DND-41 (cell line): ENCODE measurements around the gene PDZRN4.

Source experiments
- ATAC-seq: fragments of 200-7000 bp; cut with Tn5 transposase; 3 replicates; pipeline ENCODE4 v1.9.1; 2021; ENCODE audit warnings: low read depth; ENCODE audit not compliant: insufficient read depth
- DNase-seq: peaks from one replicate; pipeline ENCODE4 v3.0.0-alpha.2; 2020
- H2AFZ ChIP-seq: 2 replicates; pipeline ENCODE4 v1.6.0; 2012; ENCODE audit warnings: low read depth, low read length
- H3K27ac ChIP-seq: 2 replicates; pipeline ENCODE4 v1.5.1; 2012; ENCODE audit warnings: low read length, inconsistent platforms
- H3K27me3 ChIP-seq: fragments of 200-600 bp; sonication (generic); 2 replicates; pipeline ENCODE4 v1.6.0; 2012; ENCODE audit warnings: low read length, mild to moderate bottlenecking, inconsistent platforms; ENCODE audit not compliant: insufficient read depth, poor library complexity
- H3K36me3 ChIP-seq: 2 replicates; pipeline ENCODE4 v1.5.1; 2012; ENCODE audit warnings: low read length, inconsistent platforms; ENCODE audit not compliant: insufficient read depth
- H3K4me1 ChIP-seq: 2 replicates; pipeline ENCODE4 v1.5.1; 2012; ENCODE audit warnings: mild to moderate bottlenecking, low read length; ENCODE audit not compliant: insufficient read depth
- H3K4me2 ChIP-seq: 2 replicates; pipeline ENCODE4 v1.6.0; 2012; ENCODE audit warnings: mild to moderate bottlenecking, moderate library complexity, low read length, inconsistent platforms; ENCODE audit not compliant: insufficient read depth
- H3K4me3 ChIP-seq, 2 experiments: fragments of 200-600 bp in 1 of 2; shearing (Covaris generic) in 1 of 2; 2 replicates each; pipeline ENCODE4 v1.5.1; 2012 to 2016; ENCODE audit warnings: inconsistent platforms in 2 of 2, low read length in 2 of 2, mild to moderate bottlenecking in 2 of 2, low read depth in 1 of 2, moderate library complexity in 1 of 2
- H3K79me2 ChIP-seq: 2 replicates; pipeline ENCODE4 v1.6.0; 2012; ENCODE audit warnings: low read length, inconsistent platforms; ENCODE audit not compliant: insufficient read depth
- H3K9ac ChIP-seq: 2 replicates; pipeline ENCODE4 v1.6.0; 2012; ENCODE audit warnings: low read depth, mild to moderate bottlenecking, inconsistent platforms, low read length, moderate library complexity
- H3K9me3 ChIP-seq: 2 replicates; pipeline ENCODE4 v1.5.1; 2012; ENCODE audit warnings: low read length, moderate library complexity, mild to moderate bottlenecking, inconsistent platforms; ENCODE audit not compliant: insufficient read depth, severe bottlenecking
- H4K20me1 ChIP-seq: 2 replicates; pipeline ENCODE4 v1.6.0; 2012; ENCODE audit warnings: low read length; ENCODE audit not compliant: insufficient read depth
- CTCF ChIP-seq: IDR thresholded peaks from 2 replicates; pipeline ENCODE4 v1.5.1; 2012; ENCODE audit warnings: borderline replicate concordance, low read length, moderate library complexity, mild to moderate bottlenecking; ENCODE audit not compliant: poor library complexity, severe bottlenecking; ENCODE audit errors: extremely low read depth
- EZH2 ChIP-seq: IDR thresholded peaks from 3 replicates; pipeline ENCODE4 v1.6.1; 2012; ENCODE audit warnings: borderline replicate concordance, low read depth, mild to moderate bottlenecking, moderate library complexity, low read length, inconsistent platforms; ENCODE audit not compliant: severe bottlenecking

PDZRN4 gene

GRCh38 chr12:41380878-41381277, 192.8 kb downstream of the PDZRN4 start:
- Histone ChIP-seq H4K20me1 (no peaks in the 10 kb centered on the region), H3K4me2 (no peak overlapping the region), H3K9me3 (no peaks in the 10 kb centered on the region), H3K27me3 (no peaks in the 10 kb centered on the region), H3K4me3 (no peak overlapping the region), H3K79me2 (no peaks in the 10 kb centered on the region), H2AFZ (no peak overlapping the region), H3K4me1 (no peaks in the 10 kb centered on the region), H3K27ac (no peak overlapping the region), H3K36me3 (no peaks in the 10 kb centered on the region), H3K9ac (no peak overlapping the region)
- DNase-seq (no peak), ATAC-seq (no peak)
- TF ChIP-seq EZH2: no peak
- no peak for TF ChIP-seq CTCF

- TF ChIP-seq CTCF (no peak), EZH2 (no peak)
- no peaks in the 10 kb centered on the region for H3K27me3 ChIP-seq
- H4K20me1 ChIP-seq: no peaks in the 10 kb centered on the region
- ATAC-seq (no peak), DNase-seq (no peak)
- no peaks in the 10 kb centered on the region for H3K36me3 ChIP-seq
- no peak overlapping the region for H3K4me3 ChIP-seq
- H3K9ac ChIP-seq: no peak overlapping the region
- no peaks in the 10 kb centered on the region for H3K9me3 ChIP-seq
- H3K4me2 ChIP-seq: no peak overlapping the region
- H3K79me2 ChIP-seq: no peaks in the 10 kb centered on the region
- H2AFZ ChIP-seq: no peak overlapping the region
- H3K27ac ChIP-seq: no peak overlapping the region
- no peaks in the 10 kb centered on the region for H3K4me1 ChIP-seq
Measured at GRCh38 chr12:41402801-41403200, 214.7 kb downstream of the PDZRN4 start.

DNA sequence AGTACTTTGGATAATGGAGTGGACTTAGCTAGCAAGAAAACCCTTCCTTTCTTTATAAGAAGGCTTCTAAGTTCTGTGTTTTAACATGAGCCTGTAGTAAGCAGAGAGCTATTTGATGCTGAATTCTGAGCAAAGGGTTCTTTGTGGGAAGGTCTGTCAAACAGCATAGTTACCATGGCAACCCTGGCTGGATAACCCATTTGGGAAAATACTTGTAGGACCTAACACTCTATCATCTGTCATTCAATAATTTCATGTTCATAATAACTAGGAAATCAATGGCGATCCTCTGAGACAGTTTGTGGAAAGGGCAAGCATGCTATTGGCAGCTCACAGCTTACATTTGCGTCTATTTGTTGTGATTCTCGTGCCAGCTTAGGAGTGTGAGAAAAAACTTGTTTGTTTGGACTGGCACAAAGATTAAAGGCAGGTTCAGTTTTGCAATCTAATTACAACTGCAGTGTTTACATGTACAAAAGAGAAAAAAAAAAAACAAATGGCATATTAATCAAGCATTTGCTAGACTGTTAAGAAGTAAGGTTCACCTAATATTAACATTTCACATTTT, 219.2 kb downstream of the PDZRN4 start:
- Histone ChIP-seq H3K4me2 (no peak overlapping the region), H3K4me3 (no peak overlapping the region), H4K20me1 (no peaks in the 10 kb centered on the region), H3K27ac (no peak overlapping the region), H3K79me2 (no peaks in the 10 kb centered on the region), H3K9ac (no peak overlapping the region), H3K9me3 (no peaks in the 10 kb centered on the region), H3K36me3 (no peaks in the 10 kb centered on the region), H2AFZ (no peak overlapping the region), H3K27me3 (no peaks in the 10 kb centered on the region), H3K4me1 (no peaks in the 10 kb centered on the region)
- DNase-seq: no peak
- TF ChIP-seq CTCF (no peak), EZH2 (no peak)
- no peak for ATAC-seq

DNA sequence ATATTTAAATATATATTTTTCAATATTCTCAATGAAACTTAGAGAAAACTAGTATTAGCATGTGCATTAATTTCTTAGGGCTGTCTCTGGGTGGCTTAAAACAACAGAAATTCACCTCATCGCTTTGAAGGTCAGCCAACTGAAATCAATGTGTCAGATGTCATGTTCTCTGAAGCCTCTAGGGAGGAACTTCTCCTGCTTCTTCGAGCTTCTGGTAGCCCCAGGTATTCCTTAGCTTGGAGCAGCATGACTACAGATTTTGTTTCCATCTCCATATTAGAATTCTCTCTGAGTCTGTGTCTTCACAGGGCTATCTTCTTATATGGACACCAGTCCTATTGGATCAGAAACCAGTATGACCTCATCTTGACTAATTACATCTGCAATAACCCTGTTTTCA, 221.5 kb downstream of the PDZRN4 start:
- no peak overlapping the region for H3K4me3 ChIP-seq
- H3K4me1 ChIP-seq: no peaks in the 10 kb centered on the region
- ATAC-seq: no peak
- no peak for DNase-seq
- no peaks in the 10 kb centered on the region for H3K27me3 ChIP-seq
- TF ChIP-seq EZH2 (no peak), CTCF (no peak)
- H3K27ac ChIP-seq: no peak overlapping the region
- no peaks in the 10 kb centered on the region for H3K36me3 ChIP-seq
- H2AFZ ChIP-seq: no peak overlapping the region
- no peaks in the 10 kb centered on the region for H3K79me2 ChIP-seq
- H3K4me2 ChIP-seq: no peak overlapping the region
- H3K9me3 ChIP-seq: no peaks in the 10 kb centered on the region
- no peak overlapping the region for H3K9ac ChIP-seq
- no peaks in the 10 kb centered on the region for H4K20me1 ChIP-seq
